SJSA1 (cell line): ENCODE data around the gene UNK. TPM values are rescaled to one million over a fixed set of nuclear protein-coding genes. Genes with fewer than 3 reads are reported as not detected.
"Not testable (repeated sequence)": the region's sequence is repeated elsewhere in the genome, so short reads cannot be mapped to it uniquely, and the experiment has no call there.

Experiments used
- DNase-seq, 2 experiments: peaks; one replicate each; pipeline ENCODE4 v3.0.0-alpha.2; 2015 to 2020; ENCODE audit warnings: low spot score in 2 of 2, low read depth in 1 of 2
- H3K27ac ChIP-seq: fragments of 250-450 bp; sonication (Bioruptor Pico); 2 replicates; pipeline ENCODE4 v1.5.1; 2020; ENCODE audit warnings: mild to moderate bottlenecking, moderate library complexity
- H3K27me3 ChIP-seq: fragments of 250-450 bp; sonication (Bioruptor Pico); replicated peaks from 2 replicates; pipeline ENCODE4 v1.5.1; 2020; ENCODE audit warnings: mild to moderate bottlenecking, moderate library complexity
- H3K36me3 ChIP-seq: fragments of 250-450 bp; sonication (Bioruptor Pico); 2 replicates; pipeline ENCODE4 v1.5.1; 2020; ENCODE audit warnings: mild to moderate bottlenecking
- H3K4me1 ChIP-seq: fragments of 250-450 bp; sonication (Bioruptor Pico); replicated peaks from 2 replicates; pipeline ENCODE4 v1.6.1; 2021; ENCODE audit warnings: mild to moderate bottlenecking
- H3K4me3 ChIP-seq: fragments of 250-450 bp; sonication (Bioruptor Pico); 2 replicates; pipeline ENCODE4 v1.5.1; 2020; ENCODE audit warnings: mild to moderate bottlenecking
- H3K9me3 ChIP-seq: fragments of 250-450 bp; sonication (Bioruptor Pico); replicated peaks from 2 replicates; pipeline ENCODE4 v1.5.1; 2020; ENCODE audit warnings: mild to moderate bottlenecking
- total RNA-seq: library from RNA; depleted of rRNA; stranded (reverse); fragments of >200 nt; shearing (Covaris generic); gene quantifications from 2 replicates; pipeline ENCODE4 v1.2.3, GENCODE V29; 2014

The UNK gene
- total RNA-seq, 1 experiment from 2014 or later, result 42.8 TPM

- H3K27ac ChIP-seq, result no peak overlapping the region
- H3K9me3 ChIP-seq, result no peaks in the 10 kb centered on the region; the same call in 1 of the 2 replicates
- H3K36me3 ChIP-seq, result peaks cover 60% of the 10 kb centered on the region
- DNase-seq, result peak in 1 of 2 experiments; percentile 51
- H3K4me3 ChIP-seq, result no peak overlapping the region
- H3K4me1 ChIP-seq, result peaks cover 13% of the 10 kb centered on the region
- no peaks in the 10 kb centered on the region for H3K27me3 ChIP-seq
Measured at GRCh38 chr17:75847614-75848522, 63.3 kb downstream of the UNK start.

GRCh38 chr17:75848523-75849278 lies 64.1 kb downstream of the UNK start:
- H3K27me3 ChIP-seq, result no peaks in the 10 kb centered on the region
- no peak overlapping the region for H3K27ac ChIP-seq
- H3K4me3 ChIP-seq, result no peak overlapping the region
- H3K9me3 ChIP-seq, result no peaks in the 10 kb centered on the region; the same call in 1 of the 2 replicates
- peaks cover 60% of the 10 kb centered on the region for H3K36me3 ChIP-seq
- peaks cover 21% of the 10 kb centered on the region for H3K4me1 ChIP-seq
- DNase-seq, result peak; percentile 52 to 83

- peaks cover 27% of the 10 kb centered on the region for H3K4me1 ChIP-seq
- peak in 1 of 2 experiments; percentile 42 for DNase-seq
- H3K36me3 ChIP-seq, result peaks cover 60% of the 10 kb centered on the region
Measured at GRCh38 chr17:75849279-75849646, 64.7 kb downstream of the UNK start.

GRCh38 chr17:75849724-75850123 lies 65.1 kb downstream of the UNK start:
- peaks cover 60% of the 10 kb centered on the region for H3K36me3 ChIP-seq

More at GRCh38 chr17:75849279-75849646, 64.7 kb downstream of the UNK start:
- Histone ChIP-seq H3K4me3 (no peak overlapping the region), H3K27ac (no peak overlapping the region), H3K27me3 (no peaks in the 10 kb centered on the region), H3K9me3 (no peaks in the 10 kb centered on the region; the same call in 1 of the 2 replicates)

GRCh38 chr17:75850928-75851692 lies 66.5 kb downstream of the UNK start:
- H3K36me3 ChIP-seq, result peaks cover 58% of the 10 kb centered on the region
- H3K27ac ChIP-seq, result no peak overlapping the region
- H3K9me3 ChIP-seq, result no peaks in the 10 kb centered on the region; the same call in 1 of the 2 replicates
- DNase-seq, result peak in 1 of 2 experiments; percentile 41
- H3K4me3 ChIP-seq, result no peak overlapping the region
- peaks cover 25% of the 10 kb centered on the region for H3K4me1 ChIP-seq
- no peaks in the 10 kb centered on the region for H3K27me3 ChIP-seq

More at GRCh38 chr17:75849724-75850123, 65.1 kb downstream of the UNK start:
- Histone ChIP-seq H3K4me1 (peaks cover 31% of the 10 kb centered on the region), H3K9me3 (no peaks in the 10 kb centered on the region; the same call in 1 of the 2 replicates), H3K4me3 (no peak overlapping the region), H3K27me3 (no peaks in the 10 kb centered on the region), H3K27ac (no peak overlapping the region)
- peak in 1 of 2 experiments; percentile 46 for DNase-seq

GRCh38 chr17:75851693-75851991 lies 67.0 kb downstream of the UNK start:
- H3K9me3 ChIP-seq, DNase-seq, H3K4me3 ChIP-seq, H3K27ac ChIP-seq, H3K27me3 ChIP-seq: not testable (repeated sequence)
- H3K36me3 ChIP-seq, result peaks cover 53% of the 10 kb centered on the region
- peaks cover 30% of the 10 kb centered on the region for H3K4me1 ChIP-seq

- H3K9me3 ChIP-seq, result no peaks in the 10 kb centered on the region
- peak overlapping the region; percentile 60 for H3K27ac ChIP-seq
- peak in 1 of 2 experiments; percentile 45 for DNase-seq
- H3K4me1 ChIP-seq, result peaks cover 30% of the 10 kb centered on the region
- H3K27me3 ChIP-seq, result no peaks in the 10 kb centered on the region
- peaks cover 35% of the 10 kb centered on the region for H3K36me3 ChIP-seq
- H3K4me3 ChIP-seq, result no peak overlapping the region
Measured at GRCh38 chr17:75853433-75853832, 68.8 kb downstream of the UNK start.

GRCh38 chr17:75854101-75854748 lies 69.6 kb downstream of the UNK start:
- H3K4me3 ChIP-seq, result peak overlapping the region; percentile 70
- no peaks in the 10 kb centered on the region for H3K27me3 ChIP-seq
- peak overlapping the region; percentile 60 for H3K27ac ChIP-seq
- H3K4me1 ChIP-seq, result peaks cover 30% of the 10 kb centered on the region
- peaks cover 27% of the 10 kb centered on the region for H3K36me3 ChIP-seq
- DNase-seq, result peak; percentile 68 to 69
- no peaks in the 10 kb centered on the region for H3K9me3 ChIP-seq

GRCh38 chr17:75854881-75855309 lies 70.3 kb downstream of the UNK start:
- Histone ChIP-seq H3K9me3 (no peaks in the 10 kb centered on the region), H3K36me3 (peaks cover 20% of the 10 kb centered on the region), H3K27ac (peak overlapping the region; percentile 60), H3K27me3 (no peaks in the 10 kb centered on the region), H3K4me3 (peak overlapping the region; percentile 70), H3K4me1 (peaks cover 30% of the 10 kb centered on the region)
- no peak for DNase-seq

GRCh38 chr17:75855310-75856061 lies 70.9 kb downstream of the UNK start, which contains the start of gene WBP2:
Gene WBP2, minus strand, starts transcription at chr17:75855335. Its CDS starts 38 bp downstream, at chr17:75855297.
- Histone ChIP-seq H3K27me3 (no peaks in the 10 kb centered on the region), H3K4me3 (peak within 1 kb of the TSS; percentile 70), H3K27ac (peak within 1 kb of the TSS; percentile 60), H3K36me3 (peaks cover 17% of the 10 kb centered on the region), H3K9me3 (no peaks in the 10 kb centered on the region), H3K4me1 (peaks cover 30% of the 10 kb centered on the region)
- peak; percentile 100 for DNase-seq

GRCh38 chr17:75856062-75856756 lies 71.6 kb downstream of the UNK start:
- no peaks in the 10 kb centered on the region for H3K27me3 ChIP-seq
- DNase-seq, result peak in 1 of 2 experiments; percentile 66
- peaks cover 30% of the 10 kb centered on the region for H3K4me1 ChIP-seq
- peak overlapping the region; percentile 56 for H3K27ac ChIP-seq
- H3K9me3 ChIP-seq, result no peaks in the 10 kb centered on the region
- H3K36me3 ChIP-seq, result peaks cover 10% of the 10 kb centered on the region
- H3K4me3 ChIP-seq, result peak overlapping the region; percentile 70

GRCh38 chr17:75859358-75859757 lies 74.8 kb downstream of the UNK start:
- H3K27me3 ChIP-seq, H3K27ac ChIP-seq, DNase-seq, H3K4me3 ChIP-seq, H3K36me3 ChIP-seq, H3K9me3 ChIP-seq: not testable (repeated sequence)
- peaks cover 15% of the 10 kb centered on the region for H3K4me1 ChIP-seq
